NCI-H226 (cell line): Measurements from ENCODE around the gene GCAT.

Experiments
- DNase-seq: peaks from one replicate; pipeline ENCODE4 v3.0.0-alpha.2; 2015

The GCAT gene

DNA sequence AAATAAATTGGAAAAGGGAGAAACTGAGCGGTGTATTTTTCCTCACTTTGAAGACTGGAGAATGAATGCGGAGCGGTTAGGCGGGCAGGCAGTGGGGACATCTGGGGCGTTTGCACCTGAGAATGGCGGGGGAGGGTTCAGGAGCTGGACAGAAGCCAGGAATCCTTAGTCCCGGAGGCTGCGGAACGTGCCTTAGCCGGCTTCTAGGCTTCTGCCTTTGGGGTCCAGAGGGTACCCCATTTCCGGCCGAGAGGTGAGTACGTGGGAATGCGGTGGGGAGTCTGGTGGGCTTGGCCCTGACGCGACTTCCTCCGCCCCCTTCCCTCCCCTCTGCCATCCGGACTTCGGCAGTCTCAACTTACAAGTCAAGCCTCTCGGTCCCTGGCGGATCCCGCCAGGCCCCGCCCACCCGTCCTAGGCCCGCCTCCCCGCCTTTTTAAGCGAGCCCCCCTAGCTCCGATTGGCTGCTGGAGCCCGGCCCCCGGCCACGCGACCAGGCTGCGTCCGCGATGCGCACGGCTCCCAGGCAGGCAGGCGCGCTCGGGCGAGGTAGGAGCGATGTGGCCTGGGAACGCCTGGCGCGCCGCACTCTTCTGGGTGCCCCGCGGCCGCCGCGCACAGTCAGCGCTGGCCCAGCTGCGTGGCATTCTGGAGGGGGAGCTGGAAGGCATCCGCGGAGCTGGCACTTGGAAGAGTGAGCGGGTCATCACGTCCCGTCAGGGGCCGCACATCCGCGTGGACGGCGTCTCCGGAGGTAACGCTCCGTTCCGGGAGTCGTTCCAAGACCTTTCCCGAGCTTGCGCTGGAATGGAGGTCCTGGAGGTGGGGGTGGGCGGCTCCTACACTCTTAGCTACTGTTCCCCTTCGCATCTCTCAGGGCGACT, at the start of gene GCAT:
TSS of gene GCAT (plus strand) at position 525 of the 884 bp plus-strand sequence. CDS start at position 559, 34 bp downstream.
- peak; percentile 78 for DNase-seq

DNA sequence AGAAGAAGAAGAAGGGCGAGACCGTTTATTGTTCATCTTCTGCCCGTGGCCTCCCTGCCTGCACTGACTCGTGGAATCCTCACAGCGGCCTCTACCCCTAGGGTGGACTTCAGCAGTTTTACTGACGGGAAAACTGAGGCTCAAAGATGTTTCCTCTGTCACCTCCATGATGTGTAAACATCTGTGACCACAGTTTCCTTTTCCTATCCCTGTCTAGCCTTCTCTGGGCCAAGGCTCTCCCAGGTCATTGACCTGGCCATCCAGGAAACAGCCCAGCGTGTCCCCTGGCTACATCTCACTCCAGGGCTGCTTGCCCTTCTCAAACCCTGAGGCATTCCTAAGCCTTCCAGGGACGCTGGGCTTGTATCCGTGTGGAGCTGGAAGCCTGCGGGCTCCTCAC, 49.0 kb upstream of the GCAT start:
- no peak for DNase-seq

DNA sequence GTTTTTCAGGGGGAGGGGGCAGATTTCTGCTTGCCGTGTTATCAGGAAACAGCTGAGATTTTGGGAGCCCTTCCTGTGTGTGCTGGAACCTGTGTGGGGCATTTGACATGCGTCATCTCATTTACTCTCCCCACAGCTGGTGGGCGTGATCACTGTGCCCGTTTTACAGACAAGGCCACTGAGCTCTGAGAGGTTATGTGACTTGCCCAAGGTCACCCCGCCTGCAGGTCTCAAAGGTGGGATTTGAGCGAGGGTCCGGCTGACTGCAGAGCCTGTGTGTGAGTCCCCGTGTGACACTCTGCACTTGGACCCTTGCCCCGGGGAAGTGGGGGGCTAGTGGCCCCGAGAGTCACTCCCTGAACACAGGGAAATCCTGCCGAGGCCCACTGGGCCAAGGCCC, 48.5 kb upstream of the GCAT start:
- no peak for DNase-seq

DNA sequence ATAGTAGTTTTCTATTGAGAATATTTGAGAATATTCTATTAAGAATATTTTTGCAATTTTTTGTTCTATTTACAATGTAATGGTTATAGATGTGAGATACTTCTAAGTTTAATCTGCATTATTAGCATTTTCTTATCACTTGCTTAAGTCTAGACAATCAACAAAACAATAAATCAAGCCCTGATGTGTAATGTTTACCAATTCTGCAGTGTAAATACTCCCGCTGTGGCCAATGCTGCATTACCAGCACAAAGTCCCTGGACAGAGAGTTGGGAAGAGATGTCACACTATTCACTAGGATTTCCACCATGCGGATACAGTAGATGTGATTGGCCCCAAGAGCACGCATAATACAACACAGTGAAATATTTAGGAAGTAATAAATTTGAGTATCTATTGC, 47.6 kb upstream of the GCAT start:
- DNase-seq, result no peak

DNA sequence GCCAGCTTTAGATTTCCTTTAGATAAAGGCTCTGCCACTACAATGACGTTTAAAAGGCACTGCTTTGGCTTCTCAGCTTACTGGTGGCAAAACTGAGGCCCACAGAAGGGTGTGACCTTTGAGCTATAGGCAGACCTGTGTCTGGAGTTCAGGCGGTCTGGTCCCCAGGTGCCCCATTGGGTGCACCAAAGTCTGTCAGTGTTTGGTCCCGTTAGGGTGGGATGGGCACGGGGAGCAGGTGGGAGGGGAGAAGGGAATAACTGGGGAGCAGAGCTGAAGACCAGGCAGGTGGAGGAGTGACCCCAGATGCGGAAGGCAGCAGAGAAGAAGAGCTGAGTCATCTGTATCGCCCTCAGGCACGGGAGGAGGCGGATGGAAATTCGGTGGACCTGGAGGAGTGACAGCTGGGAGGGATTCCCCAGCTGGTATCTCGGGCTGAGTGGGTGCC, 45.3 kb upstream of the GCAT start:
- DNase-seq, result peak; percentile 53

DNA sequence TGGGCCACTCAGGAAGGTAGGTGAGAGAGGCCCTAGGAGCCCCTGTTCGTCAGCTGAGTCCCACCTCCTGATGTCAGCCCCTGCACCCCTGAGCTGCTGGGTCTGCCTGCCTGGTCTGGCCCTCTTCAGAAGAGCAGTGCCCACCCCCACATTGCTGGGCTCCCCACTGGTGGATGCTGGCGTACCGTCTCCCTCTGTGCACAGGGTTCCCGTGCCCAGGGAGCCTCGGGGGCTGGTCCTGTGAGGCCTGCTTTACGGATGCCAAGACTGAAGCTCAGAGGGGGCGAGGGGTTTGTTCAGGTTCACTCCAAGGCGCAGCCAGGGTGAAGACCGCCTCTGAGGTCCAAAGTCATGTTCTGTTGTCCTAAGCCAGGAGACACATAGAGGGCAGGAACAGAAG, 44.7 kb upstream of the GCAT start:
- no peak for DNase-seq

DNA sequence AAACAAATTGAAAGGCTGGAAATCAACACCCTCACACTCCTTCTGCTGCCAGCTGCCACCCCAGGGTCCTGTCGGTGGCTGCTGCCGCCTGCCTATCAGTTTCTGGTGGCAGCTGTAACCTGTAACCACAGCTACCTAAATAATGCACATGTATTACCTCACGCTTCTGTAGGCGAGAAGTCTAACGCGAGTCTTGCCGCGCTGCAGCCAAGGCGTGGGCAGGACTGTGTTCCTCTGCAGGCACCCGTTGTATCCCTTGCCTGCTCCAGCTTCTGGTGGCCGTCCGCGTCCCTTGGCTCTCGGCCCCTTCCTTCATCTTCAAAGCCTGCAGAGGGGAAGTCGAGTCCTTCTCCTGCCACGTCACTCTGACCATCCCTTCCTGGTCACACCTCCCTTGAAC, 44.1 kb upstream of the GCAT start:
- DNase-seq, result no peak

DNA sequence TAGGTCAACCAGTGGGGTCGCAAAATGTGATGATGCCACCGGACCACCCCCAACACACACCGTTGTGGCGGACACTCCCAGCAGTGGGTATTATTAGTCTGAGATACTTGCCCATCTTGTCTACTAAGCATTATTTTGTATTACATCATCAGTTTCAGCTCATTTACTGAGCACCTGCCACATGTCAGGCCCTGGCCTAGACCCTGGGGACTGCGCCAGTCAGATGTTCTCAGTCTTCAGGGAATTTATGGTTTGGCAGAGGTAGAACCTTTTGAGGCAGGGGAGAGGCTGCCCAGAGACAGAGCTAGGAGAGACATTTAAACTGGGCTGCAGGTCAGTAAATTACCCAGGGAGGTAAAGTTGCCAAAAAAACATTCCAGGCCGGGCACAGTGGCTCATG, 43.1 kb upstream of the GCAT start:
- no peak for DNase-seq

DNA sequence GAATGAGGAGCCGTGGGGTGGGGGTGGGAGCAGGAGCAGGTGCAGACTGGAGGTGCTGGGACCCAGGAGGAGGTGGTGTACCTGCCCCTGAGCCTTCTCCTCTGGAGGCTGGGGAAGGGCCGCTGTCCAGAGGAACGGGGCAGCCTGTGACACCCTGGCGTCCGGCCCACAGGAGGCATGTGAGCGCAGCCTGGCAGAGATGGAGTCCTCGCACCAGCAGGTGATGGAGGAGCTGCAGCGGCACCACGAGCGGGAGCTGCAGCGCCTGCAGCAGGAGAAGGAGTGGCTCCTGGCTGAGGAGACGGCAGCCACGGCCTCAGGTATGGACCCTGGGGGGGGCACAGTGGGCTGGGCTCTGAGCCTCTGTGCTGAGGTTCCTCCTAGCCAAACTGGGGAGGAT, 42.2 kb upstream of the GCAT start:
- no peak for DNase-seq

DNA sequence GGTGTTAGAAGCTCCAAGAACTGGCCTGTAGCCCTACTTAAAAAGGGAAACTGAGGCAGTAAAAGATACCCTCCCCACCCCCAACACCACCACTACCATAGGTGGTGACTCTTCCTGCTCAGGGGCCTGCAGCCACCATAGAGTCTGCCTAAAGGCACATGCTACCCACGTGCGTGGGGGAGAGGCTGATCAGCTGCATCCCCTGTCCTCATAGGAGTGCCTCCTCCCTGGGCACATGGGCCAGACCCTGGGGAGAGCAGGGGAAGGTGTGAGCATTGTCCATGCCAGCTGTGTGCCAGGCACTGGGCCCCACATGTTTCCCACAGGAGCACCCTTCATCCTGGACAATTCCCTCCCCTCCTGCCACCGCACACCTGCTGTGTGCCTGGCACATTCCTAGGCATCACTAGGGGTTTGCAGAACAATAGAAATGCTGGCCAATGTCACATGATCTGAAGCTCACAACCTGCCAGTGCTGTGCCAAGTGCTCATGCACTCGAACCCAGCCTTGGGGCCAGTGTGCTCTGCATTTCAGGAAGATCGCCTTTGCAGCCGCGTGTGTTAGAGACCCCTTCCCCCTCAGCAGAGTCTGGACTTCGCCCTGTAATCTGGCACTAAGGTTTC, 41.7 kb upstream of the GCAT start:
- no peak for DNase-seq

DNA sequence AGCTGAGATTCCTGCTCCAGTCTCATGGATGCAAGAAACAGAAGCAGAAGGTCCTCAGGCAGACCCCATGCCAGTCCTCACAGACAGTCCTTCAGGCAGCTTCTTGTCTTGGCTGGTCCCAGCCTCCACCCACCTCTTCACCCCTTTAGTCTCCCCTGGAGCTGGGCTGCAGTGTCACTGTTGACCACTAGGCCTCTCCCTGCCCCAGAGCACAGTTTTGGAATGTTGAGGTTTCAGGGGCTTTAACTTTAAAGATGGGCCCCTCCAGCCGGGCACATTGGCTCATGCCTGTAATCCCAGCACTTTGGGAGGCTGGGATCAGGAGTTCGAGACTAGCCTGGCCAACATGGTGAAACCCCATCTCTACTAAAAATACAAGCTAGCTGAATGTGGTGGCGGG, 39.5 kb upstream of the GCAT start:
- DNase-seq, result no peak

DNA sequence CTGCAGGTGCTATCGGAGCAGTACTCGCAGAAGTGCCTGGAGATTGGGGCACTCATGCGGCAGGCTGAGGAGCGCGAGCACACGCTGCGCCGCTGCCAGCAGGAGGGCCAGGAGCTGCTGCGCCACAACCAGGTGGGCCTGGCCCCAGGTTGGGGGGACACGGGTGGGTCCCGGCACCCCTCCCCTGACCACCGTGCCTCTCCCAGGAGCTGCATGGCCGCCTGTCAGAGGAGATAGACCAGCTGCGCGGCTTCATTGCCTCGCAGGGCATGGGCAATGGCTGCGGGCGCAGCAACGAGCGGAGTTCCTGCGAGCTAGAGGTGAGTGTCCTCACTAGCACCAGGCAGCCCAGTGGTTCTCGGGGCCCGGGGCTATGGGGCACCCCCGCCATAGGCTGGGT, 38.7 kb upstream of the GCAT start:
- DNase-seq, result no peak

DNA sequence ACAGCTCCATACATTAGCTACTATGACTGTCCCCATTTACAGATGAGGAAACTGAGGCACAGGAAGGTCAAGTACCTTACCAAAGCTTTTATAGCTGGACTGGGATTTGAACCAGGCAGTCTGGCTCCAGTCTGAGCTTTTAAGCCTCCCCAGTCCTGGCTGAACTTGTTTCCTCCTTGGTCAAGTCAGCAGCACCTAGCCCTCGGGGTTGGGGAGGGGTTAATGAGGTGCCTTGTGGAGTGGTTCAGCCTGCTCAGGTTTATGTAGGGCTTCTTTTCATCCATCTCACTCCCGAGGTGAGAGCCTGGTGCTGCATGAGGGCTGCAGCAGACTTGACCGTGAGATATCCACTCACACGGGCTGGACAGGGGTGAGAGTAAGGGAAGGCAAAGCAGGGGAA, 36.7 kb upstream of the GCAT start:
- no peak for DNase-seq

DNA sequence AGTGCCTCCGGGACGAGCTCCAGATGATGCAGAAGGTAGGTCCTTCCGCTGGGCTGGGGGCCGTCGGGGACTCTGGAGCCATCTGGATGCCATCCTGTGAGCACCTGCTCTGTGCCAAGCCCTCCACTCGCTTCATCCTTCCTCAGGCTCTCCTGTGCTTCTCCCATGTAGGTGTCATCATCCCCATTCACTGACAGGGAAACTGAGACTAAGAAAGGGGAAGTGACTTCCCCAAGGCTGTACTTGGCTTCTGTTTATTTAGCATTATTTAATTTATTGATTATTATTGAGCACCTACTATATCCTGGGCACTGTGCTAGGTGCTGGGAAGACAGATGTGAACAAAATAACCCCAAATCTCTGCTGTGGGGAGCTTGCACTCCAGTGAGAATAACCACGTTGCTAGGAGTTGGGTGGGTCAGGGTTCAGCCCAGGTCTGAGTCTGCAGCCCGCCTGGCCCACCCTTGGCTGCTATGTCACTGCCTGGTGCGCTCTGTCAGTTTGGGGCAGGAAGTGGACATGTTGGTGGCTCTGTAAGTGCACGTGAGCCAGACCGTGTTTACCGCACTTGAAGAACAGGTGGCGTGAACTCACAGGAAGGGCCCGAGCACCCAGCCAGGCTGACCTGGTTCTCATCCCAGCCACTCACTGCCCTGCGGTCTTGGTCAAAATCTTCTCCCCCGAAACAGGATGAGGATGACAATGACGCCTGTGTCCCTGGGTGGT, 35.9 kb upstream of the GCAT start:
- no peak for DNase-seq

DNA sequence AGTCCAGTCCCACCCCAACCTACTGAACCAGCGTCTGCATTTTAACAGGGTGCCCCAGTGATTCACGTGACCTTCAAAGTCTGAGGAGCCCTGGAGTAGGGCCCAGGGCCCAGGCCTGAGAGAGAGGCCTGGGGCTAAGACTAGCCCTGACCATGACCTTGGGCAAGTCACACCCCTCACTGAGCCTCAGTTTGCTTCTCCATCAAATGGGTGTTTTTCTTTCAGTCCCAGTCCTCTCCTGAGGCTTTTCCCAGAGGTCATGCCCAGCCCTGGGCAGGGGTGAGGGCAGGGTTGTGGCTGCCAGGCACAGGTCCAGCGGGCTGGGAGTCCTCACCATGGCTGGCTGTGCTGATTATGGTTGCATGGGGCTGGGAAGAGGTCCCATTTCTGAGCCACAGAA, 33.0 kb upstream of the GCAT start:
- DNase-seq, result no peak

DNA sequence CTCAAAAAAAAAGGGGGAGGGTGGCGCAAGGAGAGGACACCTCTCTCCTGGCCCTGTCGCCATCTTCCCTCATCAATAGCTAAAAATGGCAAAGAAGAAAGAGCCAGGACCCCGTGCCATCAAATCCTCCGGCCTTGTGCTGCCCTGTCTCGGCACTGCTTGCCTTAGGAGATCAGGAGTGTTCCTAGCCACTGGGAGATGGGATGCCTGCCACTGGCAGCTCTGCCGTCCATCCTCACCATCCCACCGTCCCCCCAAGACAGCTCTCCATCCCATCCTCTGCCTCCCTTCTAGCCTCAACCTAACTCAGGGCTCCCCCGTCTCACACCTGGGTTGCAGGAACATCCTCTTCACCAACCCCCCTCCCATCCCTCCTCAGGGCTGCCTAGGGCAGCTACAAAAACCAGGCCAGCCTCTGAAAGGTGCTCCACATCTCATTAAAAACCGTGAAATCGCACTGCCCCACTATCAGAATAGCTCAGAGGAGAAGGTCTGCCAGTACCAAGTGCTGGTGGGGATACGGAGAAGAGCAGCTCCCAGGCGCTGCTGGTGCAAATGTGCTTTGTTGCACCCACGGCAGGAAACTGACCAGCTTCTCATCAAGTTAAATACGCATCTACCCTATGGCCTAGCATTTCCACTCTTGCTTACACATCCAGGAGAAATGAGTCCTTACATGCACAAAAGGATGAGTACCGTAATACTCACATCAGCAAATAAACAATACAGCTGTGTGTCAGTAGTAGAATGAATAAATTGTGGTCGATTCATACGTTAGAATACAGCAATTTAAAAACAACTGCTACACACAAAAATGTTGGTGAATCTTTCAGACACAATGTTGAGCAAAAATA, 31.7 kb upstream of the GCAT start:
- no peak for DNase-seq

DNA sequence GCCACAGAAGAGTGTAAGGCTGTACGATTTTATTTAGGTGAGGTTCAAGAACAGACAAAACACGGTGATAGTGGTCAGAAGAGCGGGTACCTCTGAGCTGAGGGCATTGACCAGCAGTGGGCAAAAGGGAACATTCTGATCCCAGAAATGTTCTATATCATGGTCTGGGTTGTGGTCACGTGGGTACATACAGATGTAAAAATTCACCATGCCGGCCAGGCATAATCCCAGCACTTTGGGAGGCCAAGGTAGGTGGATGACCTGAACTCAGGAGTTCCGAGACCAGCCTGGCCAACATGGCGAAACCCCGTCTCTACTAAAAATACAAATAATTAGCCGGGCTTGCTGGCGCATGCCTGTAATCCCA, 31.1 kb upstream of the GCAT start:
- DNase-seq, result no peak

DNA sequence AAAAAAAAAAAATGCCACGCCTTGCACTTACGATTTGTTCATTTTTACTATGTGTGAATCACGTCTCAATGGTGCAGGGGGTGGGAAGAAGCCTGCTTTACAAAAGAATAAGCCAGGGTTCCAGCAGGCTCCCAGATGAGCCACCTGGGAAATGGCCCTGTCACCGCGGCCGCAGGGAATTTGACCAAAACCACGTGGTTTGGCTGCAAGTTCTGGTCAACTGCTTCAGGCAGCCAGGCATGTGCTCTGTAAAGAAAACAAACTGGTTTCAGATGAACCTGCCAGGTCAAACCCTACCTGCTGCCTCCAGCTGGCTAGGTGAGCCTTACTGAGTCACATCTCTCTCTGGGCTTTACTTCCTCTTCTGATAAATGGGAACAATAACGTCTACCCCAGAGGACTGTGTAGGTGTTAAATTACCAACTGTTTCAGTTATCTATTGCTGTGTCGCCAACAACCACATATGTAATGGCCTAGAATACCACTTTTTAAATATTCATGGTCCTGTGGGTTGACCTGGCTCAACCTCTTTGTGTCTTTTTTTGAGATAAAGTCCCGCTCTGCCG, 30.5 kb upstream of the GCAT start:
- no peak for DNase-seq

DNA sequence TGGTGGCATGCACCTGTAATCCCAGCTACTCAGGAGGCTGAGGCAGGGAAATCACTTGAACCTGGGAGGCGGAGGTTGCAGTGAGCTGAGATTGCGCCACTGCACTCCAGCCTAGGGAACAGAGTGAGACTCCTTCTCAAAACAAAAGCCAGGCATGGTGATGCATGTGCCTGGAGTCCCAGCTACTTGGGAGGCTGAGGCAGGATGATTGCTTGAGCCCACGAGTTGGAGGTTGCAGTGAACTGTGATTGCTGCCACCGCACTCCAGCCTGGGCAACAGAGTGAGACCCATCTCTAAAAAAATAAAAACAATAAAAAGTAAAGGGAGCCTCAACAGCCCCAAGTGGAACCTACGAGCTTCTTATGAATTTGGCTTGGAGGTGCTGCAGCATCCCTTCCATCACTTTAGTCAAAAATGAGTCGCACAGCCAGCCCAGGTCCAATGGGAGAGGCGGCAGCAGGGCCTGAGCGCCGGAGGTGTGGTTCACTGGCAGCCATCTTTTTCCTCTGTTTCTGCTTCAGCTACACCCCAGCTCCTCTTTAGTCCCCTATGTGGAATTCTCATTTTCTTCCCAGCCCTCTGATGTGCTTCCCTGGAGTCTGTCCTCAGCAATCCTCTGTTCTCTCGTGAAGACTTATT, 29.2 kb upstream of the GCAT start:
- no peak for DNase-seq

DNA sequence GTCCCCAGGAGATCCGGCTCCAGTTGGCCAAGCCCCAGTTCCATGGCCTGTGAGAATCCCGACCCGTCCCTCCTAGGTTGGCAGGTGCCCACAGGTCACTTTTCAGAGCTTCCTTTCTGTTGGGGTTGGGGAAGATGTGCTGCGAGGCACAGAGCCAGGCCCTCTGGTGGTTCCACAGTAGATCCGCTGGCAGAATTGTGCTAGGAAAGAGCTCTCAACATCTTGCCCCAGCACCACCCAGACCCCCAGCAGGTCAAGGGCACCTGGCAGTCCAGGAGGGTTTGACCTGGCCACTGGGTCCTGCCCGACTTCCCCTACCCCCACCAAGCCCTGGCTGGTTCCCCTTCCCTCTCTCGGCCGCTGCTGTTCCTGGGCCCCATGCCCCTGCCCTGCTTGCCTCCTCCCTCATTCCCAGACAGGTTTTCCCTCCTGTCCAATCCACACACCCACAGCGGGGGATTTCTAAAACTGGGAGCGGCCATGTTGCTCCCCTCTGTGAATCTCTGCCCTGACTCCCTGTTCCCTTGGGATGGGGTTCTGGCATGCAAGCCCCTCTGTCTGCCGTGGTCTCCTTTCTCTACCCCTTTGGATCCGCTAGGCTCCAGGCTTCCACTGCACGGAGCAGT, 26.2 kb upstream of the GCAT start:
- no peak for DNase-seq

DNA sequence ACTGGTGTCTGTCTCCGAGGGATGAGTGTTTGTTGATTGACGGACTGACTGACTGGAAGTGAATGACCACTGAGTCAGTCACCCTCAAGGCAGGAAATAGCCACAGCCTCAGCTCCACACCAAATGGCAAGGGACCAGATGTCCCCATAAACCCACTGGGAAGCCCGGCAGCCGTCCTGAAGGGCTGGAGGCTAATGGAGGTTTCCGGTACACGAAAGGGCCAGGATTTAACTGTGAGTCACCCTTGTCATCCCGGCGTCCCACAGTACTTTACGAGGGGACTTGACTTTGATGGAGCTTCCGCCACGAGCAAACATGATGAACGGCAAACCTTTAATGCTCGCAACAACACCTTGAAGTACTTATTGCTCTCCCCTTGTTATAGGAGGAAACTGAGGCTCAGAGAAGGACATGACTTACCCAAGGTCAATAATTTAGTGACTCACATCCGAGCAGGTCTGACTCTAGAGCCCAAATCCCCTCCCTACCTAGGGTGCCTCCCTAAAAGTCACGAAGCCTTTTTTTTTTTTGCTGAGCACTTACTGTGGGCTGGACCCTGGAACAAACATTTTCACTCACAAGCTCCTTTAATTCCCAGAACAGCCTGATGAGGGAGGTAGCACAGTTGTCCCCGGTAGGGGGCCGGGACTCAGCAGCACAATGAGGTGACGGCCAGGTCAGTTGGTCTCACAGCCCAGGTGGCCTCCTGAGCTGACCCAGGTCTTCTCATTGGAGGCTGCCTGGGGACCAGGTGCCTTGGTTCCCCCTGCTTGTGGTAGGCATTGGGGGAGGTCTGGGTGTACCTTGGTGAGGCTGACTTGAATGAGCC, 25.2 kb upstream of the GCAT start:
- DNase-seq, result no peak
